Lower lobe of right lung (tissue), 2 donors: ENCODE data around the gene ACACB. TPM values are rescaled to one million over a fixed set of nuclear protein-coding genes. Genes with fewer than 3 reads are reported as not detected.

ENCODE experiments used
- ATAC-seq, 2 donors: fragments of 200-7000 bp; cut with Tn5 transposase; one replicate each; pipeline ENCODE4 v1.9.1; 2020 to 2022; ENCODE audit warnings: mild to moderate bottlenecking in 2 of 2, moderate library complexity in 2 of 2
- DNase-seq: peaks from one replicate; pipeline ENCODE4 v3.0.0-alpha.2; 2020
- H3K27ac ChIP-seq: fragments of 200-600 bp; one replicate; pipeline ENCODE4 v1.8.0; 2022
- H3K27me3 ChIP-seq: fragments of 200-600 bp; one replicate; pipeline ENCODE4 v1.8.0; 2022; ENCODE audit warnings: low read depth
- H3K36me3 ChIP-seq: fragments of 200-600 bp; one replicate; pipeline ENCODE4 v1.8.0; 2022; ENCODE audit warnings: mild to moderate bottlenecking
- H3K4me1 ChIP-seq: fragments of 200-600 bp; one replicate; pipeline ENCODE4 v1.8.0; 2022
- H3K4me3 ChIP-seq: fragments of 200-600 bp; one replicate; pipeline ENCODE4 v1.8.0; 2022; ENCODE audit warnings: mild to moderate bottlenecking
- H3K9me3 ChIP-seq: fragments of 200-600 bp; one replicate; pipeline ENCODE4 v1.8.0; 2022
- CTCF ChIP-seq: fragments of 200-600 bp; IDR thresholded peaks from one replicate; pipeline ENCODE4 v1.8.0; 2022; ENCODE audit warnings: antibody characterized with exemption, mild to moderate bottlenecking
- intact Hi-C: fragments of 100-400 bp; cut with DNase I; formaldehyde crosslinking; loops from one replicate; pipeline ENCODE4 v1.11.0; 2022
- total RNA-seq: library from RNA; stranded (reverse); fragmentation: NEBNext Ultra II Directional; extraction: Animal tissue kit (Norgen Biotek cat#: 25700); gene quantifications from one replicate; pipeline ENCODE4 v1.2.1, GENCODE V29; 2021
- donor health status: DM: no; HTN: yes; CAD: no; lungs with severe emphysema.

ACACB gene
- total RNA-seq, 1 donor from 2014 or later: 42.5 TPM

GRCh38 chr12:109266106-109266879 is 149.9 kb downstream of the ACACB start:
- no peak for ATAC-seq
- H3K9me3 ChIP-seq: no peaks in the 10 kb centered on the region
- H3K36me3 ChIP-seq: peaks cover 52% of the 10 kb centered on the region
- no peak overlapping the region for H3K4me3 ChIP-seq
- no peaks in the 10 kb centered on the region for H3K27me3 ChIP-seq
- no peak for DNase-seq
- no peak for TF ChIP-seq CTCF
- H3K4me1 ChIP-seq: no peaks in the 10 kb centered on the region
- no peak overlapping the region for H3K27ac ChIP-seq
- intact Hi-C loops: no loop called here

DNA sequence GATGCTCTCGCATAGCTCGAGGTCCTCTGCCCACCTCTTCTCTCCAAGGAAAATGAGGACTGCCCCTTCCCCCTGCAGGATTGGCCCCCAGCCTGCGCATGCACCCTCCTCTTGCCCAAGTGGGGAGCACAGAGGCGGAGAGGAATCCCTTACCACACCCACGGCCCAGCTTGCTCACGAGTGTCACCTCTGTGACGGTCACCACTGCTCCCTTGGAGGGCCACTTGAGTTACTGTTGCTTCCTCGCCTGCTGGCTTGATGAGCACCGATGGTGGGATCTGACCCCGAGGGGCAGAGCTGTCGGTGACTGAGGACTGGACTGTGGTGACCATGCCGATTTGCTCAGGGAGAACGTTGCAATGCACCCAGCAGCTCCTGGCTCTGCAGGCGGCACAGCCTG is 151.0 kb downstream of the ACACB start:
- Histone ChIP-seq H3K27me3 (no peaks in the 10 kb centered on the region), H3K4me3 (no peak overlapping the region), H3K27ac (no peak overlapping the region), H3K9me3 (peaks cover 3% of the 10 kb centered on the region), H3K36me3 (peaks cover 45% of the 10 kb centered on the region), H3K4me1 (no peaks in the 10 kb centered on the region)
- TF ChIP-seq CTCF: no peak
- ATAC-seq (no peak), DNase-seq (no peak)
- intact Hi-C loops: no loop called here

GRCh38 chr12:109268896-109269295 is 152.5 kb downstream of the ACACB start:
- ATAC-seq (no peak), DNase-seq (no peak)
- TF ChIP-seq CTCF: no peak
- intact Hi-C loops: no loop called here
- Histone ChIP-seq H3K9me3 (peaks cover 3% of the 10 kb centered on the region), H3K4me3 (no peak overlapping the region), H3K4me1 (no peaks in the 10 kb centered on the region), H3K27me3 (no peaks in the 10 kb centered on the region), H3K27ac (no peak overlapping the region), H3K36me3 (peaks cover 32% of the 10 kb centered on the region)

DNA sequence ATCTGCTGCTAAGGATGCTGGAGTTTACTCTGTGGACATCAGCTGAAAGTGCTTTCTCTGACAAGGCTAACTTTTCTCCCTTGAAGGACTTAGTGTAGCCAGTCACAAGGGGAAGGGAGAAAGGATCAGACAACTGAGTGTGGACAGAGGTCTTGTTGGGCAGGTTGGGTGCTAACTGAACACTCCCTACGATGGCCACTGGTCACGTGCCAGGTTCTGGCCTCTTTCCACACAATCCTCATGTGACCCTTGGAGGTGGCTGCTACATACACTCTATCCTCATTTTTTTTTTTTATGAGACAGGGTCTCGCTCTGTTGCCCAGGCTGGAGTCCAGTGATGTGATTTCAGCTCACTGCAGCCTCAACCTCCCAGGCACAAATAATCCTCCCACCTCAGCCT is 153.0 kb downstream of the ACACB start:
- ATAC-seq (no peak), DNase-seq (no peak)
- Histone ChIP-seq H3K9me3 (peaks cover 3% of the 10 kb centered on the region), H3K36me3 (peaks cover 32% of the 10 kb centered on the region), H3K27me3 (no peaks in the 10 kb centered on the region), H3K27ac (no peak overlapping the region), H3K4me3 (no peak overlapping the region), H3K4me1 (no peaks in the 10 kb centered on the region)
- TF ChIP-seq CTCF: no peak
- intact Hi-C loops: no loop called here

DNA sequence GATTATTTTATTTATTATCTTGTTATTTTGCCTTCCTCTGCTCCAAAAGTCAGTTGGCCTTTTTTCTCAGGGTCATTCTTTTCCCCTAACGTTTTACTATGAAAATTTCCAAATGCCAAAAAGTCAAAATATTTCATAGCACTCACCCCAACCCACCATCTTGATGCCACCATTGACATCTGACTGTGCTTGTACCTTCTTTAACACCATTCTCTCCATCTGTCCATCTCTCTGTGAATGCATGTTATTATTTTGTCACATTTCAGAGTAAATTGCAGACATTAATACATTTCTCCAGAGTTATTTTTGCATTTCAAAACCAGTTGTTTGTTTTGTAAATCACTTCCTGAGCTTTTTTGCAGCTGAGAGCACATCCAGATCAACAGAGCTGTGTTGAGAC is 154.1 kb downstream of the ACACB start:
- no peak for ATAC-seq

More for the DNA sequence above, 154.1 kb downstream of the ACACB start:
- no peak for TF ChIP-seq CTCF
- H3K27ac ChIP-seq: no peak overlapping the region
- H3K9me3 ChIP-seq: peaks cover 3% of the 10 kb centered on the region
- no peaks in the 10 kb centered on the region for H3K4me1 ChIP-seq
- DNase-seq: no peak
- peaks cover 22% of the 10 kb centered on the region for H3K36me3 ChIP-seq
- H3K27me3 ChIP-seq: no peaks in the 10 kb centered on the region
- H3K4me3 ChIP-seq: no peak overlapping the region
- intact Hi-C loops: no loop called here
